MCF 10A (cell line): ENCODE data around the gene PPP2R3A. TPM values are rescaled to one million over a fixed set of nuclear protein-coding genes. Genes with fewer than 3 reads are reported as not detected.
"Not testable (repeated sequence)": the region's sequence is repeated elsewhere in the genome, so short reads cannot be mapped to it uniquely, and the experiment has no call there.

Source experiments
- BruUV-seq: library from RNA; stranded (reverse); fragments of 400-500 nt; replicated peaks from 2 replicates; lab custom pipeline; 2021; lab: Mats Ljungman, UMichigan
- CTCF ChIA-PET: fragments of 300-600 bp; sonication (Branson Sonifier 250); formaldehyde crosslinking; extraction: SDS; loops from one replicate; lab custom pipeline; 2021; ENCODE audit warnings: antibody characterized with exemption, inconsistent platforms; lab: Yijun Ruan, JAX
- POLR2A ChIA-PET: fragments of 300-600, 350-650 bp; sonication (Branson Sonifier 250); formaldehyde crosslinking; extraction: SDS; loops from one replicate; lab custom pipeline; 2020; ENCODE audit warnings: antibody characterized with exemption, inconsistent platforms; lab: Yijun Ruan, JAX
- DNase-seq: peaks from one replicate; pipeline ENCODE4 v3.0.0-alpha.2; 2018; ENCODE audit not compliant: unreplicated experiment
- H3K27ac Mint-ChIP-seq: one replicate; pipeline ENCODE4 v1.8.0; 2022; ENCODE audit warnings: mild to moderate bottlenecking, low read depth, mixed read lengths; ENCODE audit not compliant: unreplicated experiment
- H3K27me3 Mint-ChIP-seq: one replicate; pipeline ENCODE4 v1.8.0; 2022; ENCODE audit warnings: mixed read lengths; ENCODE audit not compliant: insufficient read depth, unreplicated experiment
- H3K36me3 Mint-ChIP-seq: one replicate; pipeline ENCODE4 v1.8.0; 2022; ENCODE audit warnings: mild to moderate bottlenecking, moderate library complexity, mixed read lengths; ENCODE audit not compliant: insufficient read depth, unreplicated experiment
- H3K4me1 Mint-ChIP-seq: one replicate; pipeline ENCODE4 v1.8.0; 2022; ENCODE audit warnings: mixed read lengths; ENCODE audit not compliant: insufficient read depth, unreplicated experiment
- H3K4me3 Mint-ChIP-seq: one replicate; pipeline ENCODE4 v1.8.0; 2022; ENCODE audit warnings: mild to moderate bottlenecking, moderate library complexity, mixed read lengths; ENCODE audit not compliant: unreplicated experiment
- H3K9me3 Mint-ChIP-seq: one replicate; pipeline ENCODE4 v1.8.0; 2022; ENCODE audit warnings: mixed read lengths; ENCODE audit not compliant: unreplicated experiment
- intact Hi-C: fragments of 100-400 bp; cut with micrococcal nuclease; formaldehyde crosslinking; loops from 2 replicates; pipeline ENCODE4 v1.14.1; 2022
- total RNA-seq: library from RNA; stranded (reverse); gene quantifications from 2 replicates; pipeline ENCODE4 v1.2.3, GENCODE V29; 2022
- TF ChIP-seq, protein P1 (sequence below): fragments of 200-600 bp; IDR thresholded peaks from one replicate; pipeline ENCODE4 v1.8.0; 2022; ENCODE audit warnings: antibody characterized with exemption, mild to moderate bottlenecking; ENCODE audit not compliant: unreplicated experiment

PPP2R3A gene
- total RNA-seq, 1 experiment from 2014 or later, result 7.5 TPM

DNA sequence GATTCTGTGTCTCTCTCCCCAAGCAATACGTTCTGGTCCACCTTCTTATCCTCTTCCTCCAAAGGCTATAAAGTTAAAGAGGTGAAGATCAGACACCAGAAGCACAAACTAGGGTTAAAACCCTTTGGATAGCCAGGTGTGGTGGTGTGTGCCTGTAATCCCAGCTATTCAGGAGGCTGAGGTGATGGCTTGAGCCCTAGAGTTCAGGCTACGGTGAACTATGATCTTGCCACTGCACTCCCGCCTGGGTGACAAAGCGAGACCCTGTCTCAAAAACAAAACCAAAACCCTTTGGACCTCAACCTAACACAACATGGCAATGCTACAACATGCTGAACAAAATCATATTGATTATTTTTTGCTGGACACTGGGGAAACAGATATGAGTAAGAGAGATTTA, 187.4 kb downstream of the PPP2R3A start:
- peaks cover 49% of the 10 kb centered on the region for H3K4me1 Mint-ChIP-seq
- no peak for DNase-seq
- H3K27ac Mint-ChIP-seq, result no peak overlapping the region
- POLR2A ChIA-PET, result interaction anchor here (1.2 kb wide), 1 partner anchor 42 kb away, joined by 5 read pairs; no protein-coding TSS in a partner anchor
- CTCF ChIA-PET, result interaction anchor here (0.6 kb wide), 2 partner anchors 51 to 490 kb away, joined by 3 read pairs; no protein-coding TSS in a partner anchor
- intact Hi-C loops, result no loop called here
- no peak overlapping the region for H3K4me3 Mint-ChIP-seq
- H3K36me3 Mint-ChIP-seq, result peaks cover 33% of the 10 kb centered on the region
- TF ChIP-seq, protein P1, sequence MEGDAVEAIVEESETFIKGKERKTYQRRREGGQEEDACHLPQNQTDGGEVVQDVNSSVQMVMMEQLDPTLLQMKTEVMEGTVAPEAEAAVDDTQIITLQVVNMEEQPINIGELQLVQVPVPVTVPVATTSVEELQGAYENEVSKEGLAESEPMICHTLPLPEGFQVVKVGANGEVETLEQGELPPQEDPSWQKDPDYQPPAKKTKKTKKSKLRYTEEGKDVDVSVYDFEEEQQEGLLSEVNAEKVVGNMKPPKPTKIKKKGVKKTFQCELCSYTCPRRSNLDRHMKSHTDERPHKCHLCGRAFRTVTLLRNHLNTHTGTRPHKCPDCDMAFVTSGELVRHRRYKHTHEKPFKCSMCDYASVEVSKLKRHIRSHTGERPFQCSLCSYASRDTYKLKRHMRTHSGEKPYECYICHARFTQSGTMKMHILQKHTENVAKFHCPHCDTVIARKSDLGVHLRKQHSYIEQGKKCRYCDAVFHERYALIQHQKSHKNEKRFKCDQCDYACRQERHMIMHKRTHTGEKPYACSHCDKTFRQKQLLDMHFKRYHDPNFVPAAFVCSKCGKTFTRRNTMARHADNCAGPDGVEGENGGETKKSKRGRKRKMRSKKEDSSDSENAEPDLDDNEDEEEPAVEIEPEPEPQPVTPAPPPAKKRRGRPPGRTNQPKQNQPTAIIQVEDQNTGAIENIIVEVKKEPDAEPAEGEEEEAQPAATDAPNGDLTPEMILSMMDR, result no peak
- H3K9me3 Mint-ChIP-seq, result no peaks in the 10 kb centered on the region
- no peaks in the 10 kb centered on the region for H3K27me3 Mint-ChIP-seq
- BruUV-seq, result no TSS peak

DNA sequence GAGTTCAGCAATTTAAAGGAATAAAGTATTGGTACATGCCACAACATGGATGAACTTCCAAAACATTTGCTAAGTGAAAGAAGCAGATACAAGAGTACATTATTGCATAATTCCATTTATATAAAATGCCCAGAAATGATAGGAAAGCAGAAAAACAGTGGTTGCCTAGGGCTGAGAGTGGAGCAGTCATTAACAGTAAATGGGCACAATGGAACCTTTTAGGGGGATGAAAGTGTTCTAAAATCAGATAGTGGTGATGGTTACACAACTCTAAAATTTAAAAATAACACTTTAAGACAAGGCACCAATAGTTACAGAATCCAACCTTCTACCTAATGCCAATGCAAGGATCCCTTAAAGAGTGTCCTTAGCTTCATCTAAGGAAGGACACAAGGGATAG, 196.0 kb downstream of the PPP2R3A start:
- POLR2A ChIA-PET, result no interaction called here
- no peak for DNase-seq
- TF ChIP-seq, protein P1, result no peak
- Mint-ChIP-seq H3K36me3 (peaks cover 9% of the 10 kb centered on the region), H3K27me3 (no peaks in the 10 kb centered on the region), H3K27ac (no peak overlapping the region), H3K9me3 (no peaks in the 10 kb centered on the region), H3K4me3 (no peak overlapping the region), H3K4me1 (peaks cover 39% of the 10 kb centered on the region)
- intact Hi-C loops, result no loop called here
- no TSS peak for BruUV-seq
- CTCF ChIA-PET, result interaction anchor here (0.7 kb wide), 1 partner anchor 72 kb away, joined by 4 read pairs; no protein-coding TSS in a partner anchor

- ChIA-PET CTCF (interaction anchor here (0.7 kb wide), 1 partner anchor 73 kb away, joined by 4 read pairs; no protein-coding TSS in a partner anchor), POLR2A (interaction anchor here (1.6 to 2.0 kb wide), 2 partner anchors 31 to 34 kb away, joined by 4 to 5 read pairs; partner anchors contain the start of gene MSL2)
- no peaks in the 10 kb centered on the region for H3K27me3 Mint-ChIP-seq
- peaks cover 36% of the 10 kb centered on the region for H3K4me1 Mint-ChIP-seq
- TF ChIP-seq, protein P1, result no peak
- no peak overlapping the region for H3K4me3 Mint-ChIP-seq
- DNase-seq, result no peak
- H3K36me3 Mint-ChIP-seq, result peaks cover 5% of the 10 kb centered on the region
- no TSS peak for BruUV-seq
- intact Hi-C loops, result no loop called here
- no peaks in the 10 kb centered on the region for H3K9me3 Mint-ChIP-seq
- no peak overlapping the region for H3K27ac Mint-ChIP-seq
Observed at GRCh38 chr3:136162322-136162721, 196.8 kb downstream of the PPP2R3A start.

DNA sequence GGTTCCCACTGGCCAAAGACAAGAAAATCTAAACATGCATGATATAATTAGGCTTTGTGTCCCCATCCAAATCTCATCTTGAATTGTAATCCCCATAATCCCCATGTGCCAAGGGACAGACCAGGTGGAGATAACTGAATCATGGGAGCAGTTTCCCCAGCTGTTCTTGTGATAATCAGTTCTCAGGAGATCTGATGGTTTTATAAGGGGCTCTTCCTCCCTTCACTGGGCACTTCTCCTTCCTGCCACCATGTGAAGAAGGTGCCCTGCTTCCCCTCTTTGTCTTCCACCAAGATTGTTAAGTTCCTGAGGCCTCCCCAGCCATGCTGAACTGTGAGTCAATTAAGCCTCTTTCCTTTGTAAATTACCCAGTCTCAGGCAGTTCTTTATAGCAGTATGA, 198.1 kb downstream of the PPP2R3A start:
- H3K4me3 Mint-ChIP-seq, H3K36me3 Mint-ChIP-seq, intact Hi-C loops, H3K27me3 Mint-ChIP-seq, H3K9me3 Mint-ChIP-seq, BruUV-seq, DNase-seq: not testable (repeated sequence)
- peaks cover 28% of the 10 kb centered on the region for H3K4me1 Mint-ChIP-seq
- ChIA-PET CTCF (interaction anchor here (0.5 to 0.7 kb wide), 2 partner anchors 37 to 53 kb away, joined by 3 read pairs; no protein-coding TSS in a partner anchor), POLR2A (interaction anchor here (0.6 to 2.0 kb wide), 3 partner anchors 30 to 699 kb away, joined by 3 to 5 read pairs (median 4); partner anchors contain the start of gene MSL2)
- H3K27ac Mint-ChIP-seq, result peak overlapping the region; percentile 33
